Activated naive CD4-positive, alpha-beta T cell treated with anti-CD3 and anti-CD28 coated beads, Interleukin-2, amount 50 U/mL, for 72 hours (primary cell): Measurements from ENCODE around the gene CNPPD1. TPM values are rescaled to one million over a fixed set of nuclear protein-coding genes. Genes with fewer than 3 reads are reported as not detected.

Experiments
- ATAC-seq, 2 donors: fragments of 150-1000 bp; cut with Tn5 transposase; 2 replicates each; pipeline ENCODE4 v1.10.0; 2021; ENCODE audit warnings: mild to moderate bottlenecking in 2 of 2, moderate library complexity in 2 of 2
- DNase-seq, 2 donors: peaks; one replicate each; pipeline ENCODE4 v3.0.0; 2021 to 2022; ENCODE audit warnings: low spot score in 2 of 2
- H3K27ac Mint-ChIP-seq, 2 donors: one replicate each; pipeline ENCODE4 v1.8.0; 2022; ENCODE audit warnings: mild to moderate bottlenecking in 2 of 2, mixed read lengths in 2 of 2
- H3K36me3 Mint-ChIP-seq, 2 donors: one replicate each; pipeline ENCODE4 v1.8.0; 2022; ENCODE audit warnings: mixed read lengths in 2 of 2
- H3K9me3 Mint-ChIP-seq, 2 donors: one replicate each; pipeline ENCODE4 v1.8.0; 2022; ENCODE audit warnings: mixed read lengths in 2 of 2
- total RNA-seq, 2 donors: library from RNA; stranded (reverse); gene quantifications; one replicate each; pipeline ENCODE4 v1.2.3, GENCODE V29; 2022

CNPPD1 gene
- total RNA-seq, 2 donors from 2014 or later, result 46.9 to 48.0 TPM

- no peak for ATAC-seq
- Mint-ChIP-seq H3K36me3 (no peaks in the 10 kb centered on the region), H3K9me3 (no peaks in the 10 kb centered on the region), H3K27ac (no peak overlapping the region)
- DNase-seq, result no peak
These were observed 54.3 kb downstream of the CNPPD1 start for GRCh38 chr2:219122202-219122980.

Other genes starting within 250 kb of the CNPPD1 start
- gene CDK5R2, start 217.3 kb downstream of the CNPPD1 start, total RNA-seq, result not detected
- not detected for gene FEV, start 191.7 kb downstream of the CNPPD1 start, total RNA-seq
- gene CRYBA2, start 183.5 kb downstream of the CNPPD1 start, total RNA-seq, result not detected
- gene CFAP65, start 135.4 kb downstream of the CNPPD1 start, total RNA-seq, result not detected
- under 1 TPM in 1 of 2 donors, not detected in 1; 0.14 TPM for gene IHH, start 116.0 kb downstream of the CNPPD1 start, total RNA-seq
- gene NHEJ1, start 16.1 kb downstream of the CNPPD1 start, total RNA-seq, result 10 to 100 TPM; 20.9 to 25.0 TPM
- 1 to 10 TPM; 1.5 to 2.8 TPM for gene SLC23A3, start 6.9 kb downstream of the CNPPD1 start, total RNA-seq
- gene RETREG2, start 1.4 kb upstream of the CNPPD1 start, total RNA-seq, result 100 to 1,000 TPM in 1 of 2 donors, 10 to 100 TPM in 1; 93.0 to 120 TPM
- gene ZFAND2B, start 29.9 kb upstream of the CNPPD1 start, total RNA-seq, result 10 to 100 TPM; 25.6 to 66.5 TPM
- 10 to 100 TPM; 27.8 to 46.2 TPM for gene ABCB6, start 42.0 kb upstream of the CNPPD1 start, total RNA-seq
- 10 to 100 TPM; 49.1 to 80.6 TPM for gene ATG9A, start 52.7 kb upstream of the CNPPD1 start, total RNA-seq
- gene ANKZF1, start 52.9 kb upstream of the CNPPD1 start, total RNA-seq, result 100 to 1,000 TPM; 168 to 178 TPM
- gene GLB1L, start 68.5 kb upstream of the CNPPD1 start, total RNA-seq, result 1 to 10 TPM; 2.7 to 6.1 TPM
- gene STK16, start 68.6 kb upstream of the CNPPD1 start, total RNA-seq, result 10 to 100 TPM; 25.8 to 36.9 TPM
- not detected for gene TUBA4B, start 76.3 kb upstream of the CNPPD1 start, total RNA-seq
- gene TUBA4A, start 77.0 kb upstream of the CNPPD1 start, total RNA-seq, result 100 to 1,000 TPM; 240 to 410 TPM
- gene DNAJB2, start 102.4 kb upstream of the CNPPD1 start, total RNA-seq, result 10 to 100 TPM; 59.7 to 67.2 TPM
- 1 to 10 TPM in 1 of 2 donors, under 1 TPM in 1; 0.09 to 3.1 TPM for gene PTPRN, start 132.5 kb upstream of the CNPPD1 start, total RNA-seq
- not detected for gene RESP18, start 155.8 kb upstream of the CNPPD1 start, total RNA-seq
- gene DNPEP, start 211.0 kb upstream of the CNPPD1 start, total RNA-seq, result 10 to 100 TPM; 61.1 to 96.0 TPM
- not detected for gene DES, start 241.5 kb upstream of the CNPPD1 start, total RNA-seq